Caco-2 (cell line): ENCODE results near the gene AMOTL1. TPM values are rescaled to one million over a fixed set of nuclear protein-coding genes. Genes with fewer than 3 reads are reported as not detected.
A peak's percentile ranks its signal among the peaks of the same experiment; 100 is the strongest.

Source experiments
- BruUV-seq: library from RNA; stranded (reverse); fragments of 400-500 nt; replicated peaks from 2 replicates; lab custom pipeline; 2021; lab: Mats Ljungman, UMichigan
- CTCF ChIA-PET: fragments of 300-600 bp; sonication (Branson Sonifier 250); formaldehyde crosslinking; loops from one replicate; lab custom pipeline; 2022; ENCODE audit warnings: antibody characterized with exemption; lab: Charles Lee
- POLR2A ChIA-PET: fragments of 300-600 bp; sonication (Branson Sonifier 250); formaldehyde crosslinking; loops from one replicate; lab custom pipeline; 2022; ENCODE audit warnings: antibody characterized with exemption; lab: Charles Lee
- DNase-seq, 2 experiments: peaks; one replicate each; pipeline versions ENCODE4 v3.0.0 to v3.0.0-alpha.2; 2020 to 2022
- H3K27me3 ChIP-seq: replicated peaks from 2 replicates; pipeline ENCODE4 v1.6.0; 2011; ENCODE audit warnings: low read length; ENCODE audit not compliant: control insufficient read depth, insufficient read depth
- H3K36me3 ChIP-seq: 2 replicates; pipeline ENCODE4 v1.5.1; 2011; ENCODE audit warnings: low read length; ENCODE audit not compliant: control insufficient read depth, insufficient read depth
- H3K4me1 ChIP-seq: fragments of 250-450 bp; sonication (Bioruptor Pico); 2 replicates; pipeline ENCODE4 v1.5.1; 2020; ENCODE audit warnings: mild to moderate bottlenecking
- H3K4me3 ChIP-seq: 2 replicates; pipeline ENCODE4 v1.5.1; 2011; ENCODE audit warnings: low read depth, mild to moderate bottlenecking, control low read depth, low read length
- H3K9me3 ChIP-seq: fragments of 250-450 bp; sonication (Bioruptor Pico); 2 replicates; pipeline ENCODE4 v1.5.1; 2020; ENCODE audit warnings: mild to moderate bottlenecking, moderate library complexity
- H3K27ac Mint-ChIP-seq: one replicate; pipeline ENCODE4 v1.8.0; 2022; ENCODE audit warnings: mixed read lengths; ENCODE audit not compliant: unreplicated experiment
- H3K27me3 Mint-ChIP-seq: one replicate; pipeline ENCODE4 v1.8.0; 2022; ENCODE audit warnings: mixed read lengths; ENCODE audit not compliant: insufficient read depth, unreplicated experiment
- H3K36me3 Mint-ChIP-seq: one replicate; pipeline ENCODE4 v1.8.0; 2022; ENCODE audit warnings: mild to moderate bottlenecking, mixed read lengths; ENCODE audit not compliant: insufficient read depth, unreplicated experiment
- H3K4me1 Mint-ChIP-seq: one replicate; pipeline ENCODE4 v1.8.0; 2022; ENCODE audit warnings: low read depth, mixed read lengths; ENCODE audit not compliant: unreplicated experiment
- H3K4me3 Mint-ChIP-seq: one replicate; pipeline ENCODE4 v1.8.0; 2022; ENCODE audit warnings: mild to moderate bottlenecking, moderate library complexity, mixed read lengths; ENCODE audit not compliant: unreplicated experiment
- H3K9me3 Mint-ChIP-seq: one replicate; pipeline ENCODE4 v1.8.0; 2022; ENCODE audit warnings: mixed read lengths; ENCODE audit not compliant: unreplicated experiment
- CTCF ChIP-seq, 2 experiments: fragments of 200-600 bp in 1 of 2; IDR thresholded peaks; 1 replicate in 1 of 2; 2 replicates in 1 of 2; pipeline versions ENCODE4 v1.5.1 to v1.8.0; 2011 to 2022; ENCODE audit warnings: antibody characterized with exemption in 1 of 2, control low read depth in 1 of 2, inconsistent platforms in 1 of 2, low read depth in 1 of 2, low read length in 1 of 2, mild to moderate bottlenecking in 1 of 2, moderate library complexity in 1 of 2; ENCODE audit not compliant: insufficient read depth in 1 of 2, severe bottlenecking in 1 of 2, unreplicated experiment in 1 of 2
- intact Hi-C: fragments of 100-400 bp; cut with micrococcal nuclease; formaldehyde crosslinking; loops from one replicate; pipeline ENCODE4 v1.10.0; 2022; ENCODE audit not compliant: unreplicated experiment
- total RNA-seq: library from RNA; stranded (reverse); gene quantifications from 2 replicates; pipeline ENCODE4 v1.2.3, GENCODE V29; 2022

AMOTL1 gene
- total RNA-seq, 1 experiment from 2014 or later, result 60.8 TPM

- Mint-ChIP-seq H3K4me1 (peaks cover 20% of the 10 kb centered on the region), H3K36me3 (no peaks in the 10 kb centered on the region), H3K27ac (no peak overlapping the region), H3K4me3 (no peak overlapping the region), H3K9me3 (no peaks in the 10 kb centered on the region), H3K27me3 (no peaks in the 10 kb centered on the region)
- no peak overlapping the region for H3K4me3 ChIP-seq
- no peak for TF ChIP-seq CTCF (IDR thresholded peaks at IDR 0.05; ENCODE audit: insufficient read depth in 1 of 2, low read depth in 1 of 2, low read length in 1 of 2, severe bottlenecking in 1 of 2, unreplicated experiment in 1 of 2)
- intact Hi-C loops, result no loop called here
- no peaks in the 10 kb centered on the region for H3K27me3 ChIP-seq
- ChIA-PET CTCF (interaction anchor here (0.6 to 1.3 kb wide), 2 partner anchors 81 to 116 kb away, joined by 3 read pairs; no protein-coding TSS in a partner anchor), POLR2A (no interaction called here)
- no peaks in the 10 kb centered on the region for H3K36me3 ChIP-seq
- DNase-seq, result no peak
- BruUV-seq, result no TSS peak
- H3K9me3 ChIP-seq, result peaks cover 6% of the 10 kb centered on the region; the same call in 1 of the 2 replicates
- peaks cover 69% of the 10 kb centered on the region for H3K4me1 ChIP-seq
Observed at GRCh38 chr11:94738746-94739145, 29.4 kb upstream of the AMOTL1 start.

DNA sequence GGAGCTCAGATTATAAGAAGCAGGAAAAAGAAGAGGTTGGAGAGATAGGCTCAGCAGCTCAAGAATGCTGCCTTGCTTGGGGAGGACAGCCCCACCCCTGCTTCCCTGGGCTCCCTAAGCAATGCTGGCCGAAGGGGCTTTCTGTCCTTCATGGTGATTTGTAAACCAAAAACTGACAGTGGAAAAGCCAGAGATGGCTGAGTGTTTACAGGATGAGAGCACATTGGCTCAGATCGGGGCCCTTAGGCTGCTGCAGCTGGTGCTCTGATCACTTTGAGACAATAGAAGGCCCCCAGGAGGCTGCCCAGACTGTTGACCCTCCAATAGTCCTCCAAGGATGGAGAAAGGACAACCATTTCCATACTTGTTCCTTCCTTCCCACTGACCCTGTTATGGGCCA lies 28.8 kb upstream of the AMOTL1 start:
- TF ChIP-seq CTCF (IDR thresholded peaks at IDR 0.05; ENCODE audit: insufficient read depth in 1 of 2, low read depth in 1 of 2, low read length in 1 of 2, severe bottlenecking in 1 of 2, unreplicated experiment in 1 of 2), result no peak
- no peaks in the 10 kb centered on the region for H3K27me3 ChIP-seq
- H3K36me3 ChIP-seq, result no peaks in the 10 kb centered on the region
- POLR2A ChIA-PET, result no interaction called here
- no TSS peak for BruUV-seq
- H3K4me1 ChIP-seq, result peaks cover 65% of the 10 kb centered on the region
- Mint-ChIP-seq H3K27ac (no peak overlapping the region), H3K36me3 (no peaks in the 10 kb centered on the region), H3K4me3 (no peak overlapping the region), H3K27me3 (no peaks in the 10 kb centered on the region), H3K4me1 (peaks cover 19% of the 10 kb centered on the region), H3K9me3 (no peaks in the 10 kb centered on the region)
- CTCF ChIA-PET, result interaction anchor here (1.3 kb wide), 1 partner anchor 116 kb away, joined by 3 read pairs; no protein-coding TSS in a partner anchor
- intact Hi-C loops, result no loop called here
- no peak for DNase-seq
- H3K4me3 ChIP-seq, result no peak overlapping the region
- H3K9me3 ChIP-seq, result peaks cover 6% of the 10 kb centered on the region; the same call in 1 of the 2 replicates

DNA sequence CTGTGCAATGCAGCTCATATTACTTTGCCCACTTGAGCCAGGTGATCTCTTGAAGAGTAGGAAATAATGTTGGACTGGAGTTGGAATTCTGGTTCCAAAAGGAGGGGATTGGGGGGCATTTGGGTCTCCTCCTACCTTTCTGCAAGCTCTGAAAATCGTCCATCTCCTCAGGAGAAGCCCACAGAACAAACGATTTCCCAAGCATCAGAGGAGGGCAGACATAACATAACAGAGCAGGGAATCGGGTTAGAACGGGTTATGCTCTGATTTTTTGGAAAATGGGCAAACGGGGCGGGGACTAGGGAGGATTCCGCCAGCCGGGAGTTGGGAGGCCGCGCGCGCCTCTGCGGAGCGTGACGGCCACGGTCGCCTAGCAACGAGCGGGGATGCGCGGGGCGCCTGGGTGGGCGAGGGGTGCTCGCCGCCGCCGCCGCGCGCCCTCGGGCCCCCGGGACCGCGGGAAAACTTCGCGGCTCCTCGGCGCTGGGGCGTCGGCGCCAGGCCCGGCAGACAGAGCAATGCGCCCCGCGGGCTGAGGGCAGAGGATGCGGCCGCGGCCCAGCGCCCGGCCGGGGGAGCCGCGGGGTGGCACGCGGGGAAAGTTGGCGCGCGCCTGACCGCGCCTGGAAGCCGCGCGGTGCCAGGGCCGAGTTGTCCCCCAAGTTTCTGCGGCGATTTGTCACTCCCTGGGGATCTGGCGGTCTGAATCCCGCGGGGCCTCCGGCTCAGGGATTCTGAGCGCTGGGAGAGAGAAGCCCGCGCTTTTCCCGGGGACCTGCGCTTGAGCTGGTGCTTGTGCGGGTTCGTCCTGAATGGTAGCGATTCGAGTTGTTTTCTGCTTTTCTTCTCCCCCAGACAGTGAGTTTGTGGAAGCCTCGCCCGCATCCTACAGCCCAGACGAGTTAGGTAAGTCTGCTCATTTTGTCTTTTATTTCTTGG lies 27.8 kb upstream of the AMOTL1 start:
- POLR2A ChIA-PET, result no interaction called here
- intact Hi-C loops, result loop anchor here (1.0 kb wide), 3 partner anchors 22 to 117 kb away; partner anchors contain the start of gene AMOTL1
- BruUV-seq, result no TSS peak

More for the DNA sequence above, 27.8 kb upstream of the AMOTL1 start:
- H3K4me1 ChIP-seq, result peaks cover 55% of the 10 kb centered on the region
- H3K27me3 ChIP-seq, result no peaks in the 10 kb centered on the region
- no peak for DNase-seq
- TF ChIP-seq CTCF (IDR thresholded peaks at IDR 0.05; ENCODE audit: insufficient read depth in 1 of 2, low read depth in 1 of 2, low read length in 1 of 2, severe bottlenecking in 1 of 2, unreplicated experiment in 1 of 2), result no peak
- H3K9me3 Mint-ChIP-seq, result no peaks in the 10 kb centered on the region
- H3K36me3 Mint-ChIP-seq, result no peaks in the 10 kb centered on the region
- no peaks in the 10 kb centered on the region for H3K36me3 ChIP-seq
- CTCF ChIA-PET, result interaction anchor here (0.6 to 3.0 kb wide), 9 partner anchors 9 to 117 kb away, joined by 3 to 18 read pairs (median 3); partner anchors contain the start of gene AMOTL1
- no peaks in the 10 kb centered on the region for H3K9me3 ChIP-seq
- no peak overlapping the region for H3K4me3 Mint-ChIP-seq
- H3K27ac Mint-ChIP-seq, result peak overlapping the region; percentile 48
- H3K4me3 ChIP-seq, result no peak overlapping the region
- no peaks in the 10 kb centered on the region for H3K27me3 Mint-ChIP-seq
- H3K4me1 Mint-ChIP-seq, result peaks cover 9% of the 10 kb centered on the region
